GM18909 (cell line): ENCODE measurements around the gene PDZRN4.

Experiments
- ATAC-seq: cut with Tn5 transposase; IDR thresholded peaks from one replicate; pipeline ENCODE4 v1.9.1; 2021; ENCODE audit warnings: mild to moderate bottlenecking; ENCODE audit not compliant: unreplicated experiment, poor library complexity

Gene PDZRN4

GRCh38 chr12:41479426-41479825 is 291.3 kb downstream of the PDZRN4 start:
- no peak for ATAC-seq

GRCh38 chr12:41485203-41485602 is 297.1 kb downstream of the PDZRN4 start:
- ATAC-seq: no peak

- ATAC-seq: no peak
Observed at GRCh38 chr12:41486718-41487117, 298.6 kb downstream of the PDZRN4 start.

- ATAC-seq: no peak
Observed at GRCh38 chr12:41496009-41496408, 307.9 kb downstream of the PDZRN4 start.

- ATAC-seq: no peak
Observed at GRCh38 chr12:41497409-41497808, 309.3 kb downstream of the PDZRN4 start.

GRCh38 chr12:41504976-41505375 is 316.9 kb downstream of the PDZRN4 start:
- ATAC-seq: no peak

- ATAC-seq: no peak
Observed at GRCh38 chr12:41507286-41507685, 319.2 kb downstream of the PDZRN4 start.

- no peak for ATAC-seq
Observed at GRCh38 chr12:41509271-41510055, 321.3 kb downstream of the PDZRN4 start.

- no peak for ATAC-seq
Observed at GRCh38 chr12:41510470-41510869, 322.4 kb downstream of the PDZRN4 start.

GRCh38 chr12:41511247-41511646 is 323.1 kb downstream of the PDZRN4 start:
- ATAC-seq: no peak

GRCh38 chr12:41512497-41512896 is 324.4 kb downstream of the PDZRN4 start:
- no peak for ATAC-seq

- no peak for ATAC-seq
Observed at GRCh38 chr12:41514021-41514777, 326.1 kb downstream of the PDZRN4 start.

- ATAC-seq: no peak
Observed at GRCh38 chr12:41514907-41515306, 326.8 kb downstream of the PDZRN4 start.

- ATAC-seq: no peak
Observed at GRCh38 chr12:41515953-41516352, 327.8 kb downstream of the PDZRN4 start.

GRCh38 chr12:41520869-41521268 is 332.7 kb downstream of the PDZRN4 start:
- ATAC-seq: no peak

- peak; percentile 81 for ATAC-seq
Observed at GRCh38 chr12:41521872-41522379, 333.8 kb downstream of the PDZRN4 start.

GRCh38 chr12:41527062-41527461 is 338.9 kb downstream of the PDZRN4 start:
- ATAC-seq: no peak

- ATAC-seq: no peak
Observed at GRCh38 chr12:41527534-41528116, 339.5 kb downstream of the PDZRN4 start.

- ATAC-seq: no peak
Observed at GRCh38 chr12:41528874-41529273, 340.8 kb downstream of the PDZRN4 start.

GRCh38 chr12:41530441-41530840 is 342.3 kb downstream of the PDZRN4 start:
- ATAC-seq: no peak
